GM12878 (cell line): ENCODE data around the gene PHPT1.
A peak's percentile ranks its signal among the peaks of the same experiment; 100 is the strongest.

Source experiments
- ATF3 ChIP-seq: IDR thresholded peaks from 2 replicates; pipeline ENCODE4 v1.6.1; 2011; ENCODE audit warnings: low read depth, mild to moderate bottlenecking, low read length, moderate library complexity, borderline replicate concordance; ENCODE audit errors: extremely low read depth
- CTCF ChIP-seq, 3 experiments: IDR thresholded peaks in 2 of 3; conservative IDR thresholded peaks in 1 of 3; 2 replicates each; pipeline ENCODE4 v1.5.1; 2011; ENCODE audit warnings: low read depth in 3 of 3, low read length in 3 of 3, mild to moderate bottlenecking in 3 of 3, control low read depth in 2 of 3, moderate library complexity in 2 of 3, inconsistent platforms in 1 of 3, mixed read lengths in 1 of 3; ENCODE audit not compliant: control insufficient read depth in 2 of 3, insufficient read depth in 1 of 3; ENCODE audit errors: extremely low read depth in 1 of 3
- E2F4 ChIP-seq: IDR thresholded peaks from 2 replicates; pipeline ENCODE4 v1.6.1; 2012; ENCODE audit warnings: low read depth, low read length, improper control_type of control experiment
- ETV6 ChIP-seq, 2 experiments: fragments of 450-650 bp in 1 of 2; IDR thresholded peaks in 1 of 2; conservative IDR thresholded peaks in 1 of 2; 2 replicates each; pipeline ENCODE4 v1.6.1; 2014; ENCODE audit warnings: antibody characterized with exemption in 1 of 2, borderline replicate concordance in 1 of 2, low read depth in 1 of 2, mild to moderate bottlenecking in 1 of 2, moderate library complexity in 1 of 2
- EZH2 ChIP-seq: IDR thresholded peaks from 2 replicates; pipeline ENCODE4 v1.6.1; 2012; ENCODE audit warnings: low read depth, mild to moderate bottlenecking, control low read depth, inconsistent platforms, low read length, borderline replicate concordance; ENCODE audit not compliant: control insufficient read depth
- GABPA ChIP-seq: IDR thresholded peaks from 2 replicates; pipeline ENCODE4 v1.6.1; 2014; ENCODE audit warnings: antibody characterized with exemption, low read depth, mild to moderate bottlenecking, inconsistent platforms
- KDM1A ChIP-seq: fragments of 200-600 bp; sonication (generic); IDR thresholded peaks from 2 replicates; pipeline ENCODE4 v1.6.1; 2016; ENCODE audit warnings: borderline replicate concordance
- MYC ChIP-seq: IDR thresholded peaks from 2 replicates; pipeline ENCODE4 v1.6.1; 2011; ENCODE audit warnings: mild to moderate bottlenecking, low read length, moderate library complexity, inconsistent platforms; ENCODE audit not compliant: insufficient read depth, insufficient replicate concordance, insufficient read length, severe bottlenecking
- NFXL1 ChIP-seq: fragments of 450-650 bp; IDR thresholded peaks from 2 replicates; pipeline ENCODE4 v1.6.1; 2017; ENCODE audit warnings: antibody characterized with exemption, mild to moderate bottlenecking, borderline replicate concordance
- POLR2A ChIP-seq: IDR thresholded peaks from 2 replicates; pipeline ENCODE4 v1.6.1; 2011; ENCODE audit warnings: low read depth, mild to moderate bottlenecking, low read length
- RELA ChIP-seq: fragments of 450-650 bp; IDR thresholded peaks from 2 replicates; pipeline ENCODE4 v1.8.0; 2014; ENCODE audit warnings: borderline replicate concordance; ENCODE audit not compliant: partially characterized antibody
- TARDBP ChIP-seq: IDR thresholded peaks from 2 replicates; pipeline ENCODE4 v1.6.1; 2016; ENCODE audit warnings: borderline replicate concordance
- YY1 ChIP-seq: IDR thresholded peaks from 2 replicates; pipeline ENCODE4 v1.6.1; 2011; ENCODE audit warnings: low read depth, mild to moderate bottlenecking, low read length
- ZNF274 ChIP-seq: IDR thresholded peaks from one replicate; pipeline ENCODE4 v1.8.0; 2011; ENCODE audit not compliant: insufficient read length, insufficient read depth

GRCh38 chr9:136831720-136832104, 17.5 kb upstream of the PHPT1 start:
- TF ChIP-seq ATF3 (no peak), TARDBP (no peak), CTCF (IDR thresholded peaks at IDR 0.05 in 2 of 3, conservative IDR thresholded peaks at IDR 0.05 in 1 of 3; ENCODE audit: control insufficient read depth in 2 of 3, extremely low read depth in 1 of 3, insufficient read depth in 1 of 3, low read depth in 3 of 3, low read length in 3 of 3) (no peak), EZH2 (no peak), RELA (no peak), GABPA (no peak), POLR2A (0 out of 2 replicates have a peak, but pooled peaks have one; percentile 38), ZNF274 (no peak), MYC (no peak), YY1 (no peak), ETV6 (conservative IDR thresholded peaks at IDR 0.05 in 1 of 2, IDR thresholded peaks at IDR 0.05 in 1 of 2; ENCODE audit: borderline replicate concordance in 1 of 2, low read depth in 1 of 2) (no peak), NFXL1 (no peak), E2F4 (no peak), KDM1A (no peak)
